Ishikawa (cell line): Measurements from ENCODE around the gene ASAP2.

ENCODE experiments used
- CREB1 ChIP-seq: IDR thresholded peaks from 2 replicates; pipeline ENCODE4 v1.6.1; 2012; ENCODE audit warnings: low read depth
- EP300 ChIP-seq: IDR thresholded peaks from 2 replicates; pipeline ENCODE4 v1.6.1; 2012; ENCODE audit warnings: borderline replicate concordance
- MAX ChIP-seq: IDR thresholded peaks from 2 replicates; pipeline ENCODE4 v1.6.1; 2012
- RAD21 ChIP-seq: IDR thresholded peaks from 2 replicates; pipeline ENCODE4 v1.6.1; 2012; ENCODE audit warnings: low read depth
- REST ChIP-seq: IDR thresholded peaks from 2 replicates; pipeline ENCODE4 v1.6.1; 2012; ENCODE audit warnings: low read depth, mild to moderate bottlenecking
- TAF1 ChIP-seq: IDR thresholded peaks from 2 replicates; pipeline ENCODE4 v1.6.1; 2012; ENCODE audit warnings: low read depth, mild to moderate bottlenecking
- TEAD4 ChIP-seq: IDR thresholded peaks from 2 replicates; pipeline ENCODE4 v1.6.1; 2012
- USF1 ChIP-seq: IDR thresholded peaks from 2 replicates; pipeline ENCODE4 v1.6.1; 2012
- YY1 ChIP-seq: IDR thresholded peaks from 2 replicates; pipeline ENCODE4 v1.6.1; 2012; ENCODE audit warnings: low read depth

- TF ChIP-seq YY1 = no peak
- no peak for TF ChIP-seq TAF1
- TF ChIP-seq USF1 = no peak
- no peak for TF ChIP-seq MAX
- TF ChIP-seq RAD21 = no peak
- TF ChIP-seq REST = no peak
- no peak for TF ChIP-seq EP300
- no peak for TF ChIP-seq TEAD4
- no peak for TF ChIP-seq CREB1
These were observed 53.9 kb downstream of the ASAP2 start for GRCh38 chr2:9260464-9260918.
